Endothelial cell of umbilical vein (primary cell): Measurements from ENCODE around the gene HECW1. TPM values are rescaled to one million over a fixed set of nuclear protein-coding genes. Genes with fewer than 3 reads are reported as not detected.

Experiments used
- BruUV-seq: library from RNA; stranded (reverse); fragments of 400-500 nt; replicated peaks from 2 replicates; lab custom pipeline; 2021; lab: Mats Ljungman, UMichigan
- CTCF ChIA-PET: fragments of 300-600, 350-600 bp; sonication (Branson Sonifier 250); formaldehyde crosslinking; loops from one replicate; lab custom pipeline; 2021; ENCODE audit warnings: antibody characterized with exemption, inconsistent platforms; lab: Charles Lee
- POLR2A ChIA-PET: fragments of 300-600, 350-600 bp; sonication (Branson Sonifier 250); formaldehyde crosslinking; loops from one replicate; lab custom pipeline; 2021; ENCODE audit warnings: antibody characterized with exemption, inconsistent platforms; lab: Charles Lee
- DNase-seq: peaks from one replicate; pipeline ENCODE4 v3.0.0-alpha.2; 2011; ENCODE audit warnings: low read depth, low spot score
- FAIRE-seq: peaks from 2 replicates; lab custom pipeline; 2011; peaks lifted over from hg19 to GRCh38; lab: Jason Lieb, UNC
- H2AFZ ChIP-seq: 2 replicates; pipeline ENCODE4 v1.6.0; 2012; ENCODE audit warnings: low read depth, low read length, control low read depth, inconsistent platforms
- H3K27ac ChIP-seq: 2 replicates; pipeline ENCODE4 v1.5.1; 2011; ENCODE audit warnings: low read depth, mild to moderate bottlenecking, control low read depth, low read length, moderate library complexity; ENCODE audit not compliant: insufficient read depth
- H3K27me3 ChIP-seq, 2 experiments: 2 replicates each; pipeline versions ENCODE4 v1.6.0 to v1.6.1; 2011; ENCODE audit warnings: low read length in 2 of 2, mixed read lengths in 1 of 2; ENCODE audit not compliant: control insufficient read depth in 2 of 2, insufficient read depth in 2 of 2
- H3K36me3 ChIP-seq, 2 experiments: 2 replicates in 1 of 2; 3 replicates in 1 of 2; pipeline ENCODE4 v1.5.1; 2011; ENCODE audit warnings: low read length in 2 of 2, mild to moderate bottlenecking in 1 of 2, moderate library complexity in 1 of 2; ENCODE audit not compliant: control insufficient read depth in 2 of 2, insufficient read depth in 2 of 2; ENCODE audit errors: extremely low read depth in 1 of 2
- H3K4me1 ChIP-seq: 3 replicates; pipeline ENCODE4 v1.5.1; 2011; ENCODE audit warnings: mild to moderate bottlenecking, low read length; ENCODE audit not compliant: control insufficient read depth, insufficient read depth; ENCODE audit errors: extremely low read depth
- H3K4me2 ChIP-seq: 2 replicates; pipeline ENCODE4 v1.6.1; 2011; ENCODE audit warnings: low read length, control low read depth, mixed read lengths; ENCODE audit not compliant: insufficient read depth
- H3K4me3 ChIP-seq, 3 experiments: fragments of 200-600 bp in 1 of 3; sonication (generic), shearing (Covaris generic) in 1 of 3; replicated peaks in 1 of 3; 2 replicates each; pipeline ENCODE4 v1.5.1; 2011 to 2016; ENCODE audit warnings: control low read depth in 3 of 3, low read length in 3 of 3, mild to moderate bottlenecking in 2 of 3, inconsistent platforms in 1 of 3, low read depth in 1 of 3, moderate library complexity in 1 of 3; ENCODE audit not compliant: insufficient read depth in 1 of 3
- H3K79me2 ChIP-seq: 2 replicates; pipeline ENCODE4 v1.6.0; 2012; ENCODE audit warnings: low read length, inconsistent platforms; ENCODE audit not compliant: control insufficient read depth, insufficient read depth
- H3K9ac ChIP-seq: replicated peaks from 2 replicates; pipeline ENCODE3; 2011; ENCODE audit warnings: low read length, control low read depth; ENCODE audit not compliant: insufficient read depth; ENCODE audit errors: extremely low read depth
- H3K9me1 ChIP-seq: replicated peaks from 3 replicates; pipeline ENCODE4 v1.6.0; 2011; ENCODE audit warnings: mild to moderate bottlenecking, low read length; ENCODE audit not compliant: control insufficient read depth, insufficient read depth; ENCODE audit errors: extremely low read depth
- H3K9me3 ChIP-seq: replicated peaks from 2 replicates; pipeline ENCODE4 v1.5.1; 2012; ENCODE audit warnings: low read length, inconsistent platforms; ENCODE audit not compliant: control insufficient read depth, insufficient read depth
- H4K20me1 ChIP-seq: replicated peaks from 2 replicates; pipeline ENCODE3; 2011; ENCODE audit warnings: mild to moderate bottlenecking, low read length; ENCODE audit not compliant: control insufficient read depth, insufficient read depth; ENCODE audit errors: extremely low read depth
- EZH2 ChIP-seq: IDR thresholded peaks from 2 replicates; pipeline ENCODE4 v1.6.1; 2012; ENCODE audit warnings: borderline replicate concordance, low read depth, mild to moderate bottlenecking, moderate library complexity, low read length, inconsistent platforms; ENCODE audit not compliant: severe bottlenecking
- FOS ChIP-seq: IDR thresholded peaks from 2 replicates; pipeline ENCODE4 v1.6.1; 2011; ENCODE audit warnings: mild to moderate bottlenecking, low read length, moderate library complexity, borderline replicate concordance; ENCODE audit not compliant: insufficient read depth
- GATA2 ChIP-seq: IDR thresholded peaks from 2 replicates; pipeline ENCODE4 v1.7.0; 2011; ENCODE audit warnings: low read depth, mild to moderate bottlenecking, moderate library complexity, mixed read lengths, low read length; ENCODE audit not compliant: insufficient read length, insufficient read depth
- JUN ChIP-seq: IDR thresholded peaks from 2 replicates; pipeline ENCODE4 v1.6.1; 2011; ENCODE audit warnings: borderline replicate concordance, low read depth; ENCODE audit not compliant: insufficient read length, insufficient read depth
- POLR2A ChIP-seq: IDR thresholded peaks from 2 replicates; pipeline ENCODE4 v1.6.1; 2012; ENCODE audit warnings: low read depth, mild to moderate bottlenecking, control low read depth, low read length
- POLR2AphosphoS5 ChIP-seq: IDR thresholded peaks from 2 replicates; pipeline ENCODE4 v1.6.1; 2012; ENCODE audit warnings: low read depth, mild to moderate bottlenecking, control low read depth, low read length, moderate library complexity; ENCODE audit not compliant: insufficient read depth
- dilution Hi-C: fragments of 300-500 bp; cut with MboI; formaldehyde crosslinking; loops from one replicate; pipeline ENCODE4 v1.15.0; 2019; ENCODE audit warnings: low sequenced_read_pairs; ENCODE audit not compliant: extremely low pct_ligation_motif_present
- intact Hi-C: fragments of 100-400 bp; cut with micrococcal nuclease; formaldehyde crosslinking; loops from one replicate; pipeline ENCODE4 v1.10.0; 2022
- polyA plus RNA-seq, 4 experiments: library from polyadenylated mRNA; depleted of rRNA in 3 of 4; stranded (reverse) in 3 of 4; unstranded in 1 of 4; fragments of >200 nt; gene quantifications; 2 replicates each; pipeline versions ENCODE4 v1.2.1 to v1.2.3, GENCODE V29; 2011 to 2012; ENCODE audit warnings: missing spikeins in 1 of 4
- total RNA-seq: library from RNA; stranded (reverse); gene quantifications from 2 replicates; pipeline ENCODE4 v1.2.3, GENCODE V29; 2021
- TF ChIP-seq, protein P1 (sequence below): IDR thresholded peaks from 2 replicates; pipeline ENCODE4 v1.6.1; 2011; ENCODE audit not compliant: insufficient read depth, insufficient read length
- TF ChIP-seq, protein P2 (sequence below), 2 donors: IDR thresholded peaks; 1 replicate in 1 of 2; 2 replicates in 1 of 2; pipeline ENCODE4 v1.5.1; 2011; ENCODE audit warnings: low read length in 2 of 2, mild to moderate bottlenecking in 2 of 2, moderate library complexity in 2 of 2, control low read depth in 1 of 2, inconsistent platforms in 1 of 2, low read depth in 1 of 2; ENCODE audit not compliant: insufficient read depth in 1 of 2; ENCODE audit errors: extremely low read depth in 1 of 2

HECW1 gene
- total and polyA plus RNA-seq, 2 donors (not counting 3 experiments of a cell fraction or from before 2014, with no cell fraction given) = not detected

DNA sequence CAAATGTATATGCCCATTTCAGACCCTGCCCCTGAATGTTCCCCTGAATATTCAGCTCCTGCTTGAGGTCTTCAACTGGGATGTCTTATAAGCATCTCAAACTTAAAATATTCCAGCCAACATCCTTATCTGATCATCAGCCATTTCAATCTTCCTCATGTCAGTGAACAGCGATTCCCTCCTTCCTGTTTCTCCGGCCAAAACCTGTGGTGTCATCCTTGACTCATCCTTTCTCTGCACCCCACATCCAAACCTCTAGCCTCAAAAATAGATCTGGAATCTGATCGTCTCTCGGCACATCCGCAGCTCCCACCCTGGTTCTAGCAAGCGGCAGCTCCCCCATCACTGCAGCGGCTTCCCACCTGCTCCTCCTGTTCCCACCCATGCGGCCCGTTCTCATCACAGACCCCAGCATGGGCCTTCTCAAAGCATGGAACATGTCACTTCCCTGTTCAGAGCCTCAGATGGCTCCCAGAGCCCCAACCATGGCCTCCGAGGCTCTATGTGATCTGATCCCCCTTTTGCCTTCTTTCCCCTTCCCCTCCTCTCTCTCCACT, 165.7 kb downstream of the HECW1 start:
- CTCF ChIA-PET = no interaction called here
- BruUV-seq = no TSS peak
- dilution Hi-C loops (no loop called here), intact Hi-C loops (no loop called here)
- Histone ChIP-seq H3K27ac (no peak overlapping the region), H3K4me1 (no peaks in the 10 kb centered on the region), H3K36me3 (no peaks in the 10 kb centered on the region), H3K27me3 (no peaks in the 10 kb centered on the region), H3K9me3 (no peaks in the 10 kb centered on the region), H3K4me2 (no peak overlapping the region), H3K9ac (no peak overlapping the region), H3K9me1 (no peaks in the 10 kb centered on the region), H2AFZ (no peak overlapping the region), H3K4me3 (no peak overlapping the region), H3K79me2 (no peaks in the 10 kb centered on the region), H4K20me1 (no peaks in the 10 kb centered on the region)
- TF ChIP-seq EZH2 = no peak
- TF ChIP-seq, protein P1, sequence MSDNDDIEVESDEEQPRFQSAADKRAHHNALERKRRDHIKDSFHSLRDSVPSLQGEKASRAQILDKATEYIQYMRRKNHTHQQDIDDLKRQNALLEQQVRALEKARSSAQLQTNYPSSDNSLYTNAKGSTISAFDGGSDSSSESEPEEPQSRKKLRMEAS = no peak
- no peak for TF ChIP-seq POLR2A
- TF ChIP-seq, protein P2, sequence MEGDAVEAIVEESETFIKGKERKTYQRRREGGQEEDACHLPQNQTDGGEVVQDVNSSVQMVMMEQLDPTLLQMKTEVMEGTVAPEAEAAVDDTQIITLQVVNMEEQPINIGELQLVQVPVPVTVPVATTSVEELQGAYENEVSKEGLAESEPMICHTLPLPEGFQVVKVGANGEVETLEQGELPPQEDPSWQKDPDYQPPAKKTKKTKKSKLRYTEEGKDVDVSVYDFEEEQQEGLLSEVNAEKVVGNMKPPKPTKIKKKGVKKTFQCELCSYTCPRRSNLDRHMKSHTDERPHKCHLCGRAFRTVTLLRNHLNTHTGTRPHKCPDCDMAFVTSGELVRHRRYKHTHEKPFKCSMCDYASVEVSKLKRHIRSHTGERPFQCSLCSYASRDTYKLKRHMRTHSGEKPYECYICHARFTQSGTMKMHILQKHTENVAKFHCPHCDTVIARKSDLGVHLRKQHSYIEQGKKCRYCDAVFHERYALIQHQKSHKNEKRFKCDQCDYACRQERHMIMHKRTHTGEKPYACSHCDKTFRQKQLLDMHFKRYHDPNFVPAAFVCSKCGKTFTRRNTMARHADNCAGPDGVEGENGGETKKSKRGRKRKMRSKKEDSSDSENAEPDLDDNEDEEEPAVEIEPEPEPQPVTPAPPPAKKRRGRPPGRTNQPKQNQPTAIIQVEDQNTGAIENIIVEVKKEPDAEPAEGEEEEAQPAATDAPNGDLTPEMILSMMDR (IDR thresholded peaks at IDR 0.05; ENCODE audit: extremely low read depth in 1 of 2, insufficient read depth in 1 of 2, low read depth in 1 of 2, low read length in 2 of 2) = no peak
- no peak for TF ChIP-seq JUN
- TF ChIP-seq FOS = no peak
- TF ChIP-seq GATA2 = no peak
- no peak for TF ChIP-seq POLR2AphosphoS5
- DNase-seq = no peak
- POLR2A ChIA-PET = interaction anchor here (0.6 kb wide), 1 partner anchor 451 kb away, joined by 4 read pairs; the partner anchor contains the start of gene COA1
- no peak for FAIRE-seq
